Middle frontal gyrus (tissue), 1 donor: Measurements from ENCODE around the gene NPAS3.

ENCODE experiments used
- DNase-seq: peaks from one replicate; pipeline ENCODE4 v3.0.0-alpha.2; 2015; ENCODE audit warnings: low spot score; ENCODE audit errors: extremely low spot score

Gene NPAS3

GRCh38 chr14:33848009-33848408, 909.3 kb downstream of the NPAS3 start:
- no peak for DNase-seq

DNA sequence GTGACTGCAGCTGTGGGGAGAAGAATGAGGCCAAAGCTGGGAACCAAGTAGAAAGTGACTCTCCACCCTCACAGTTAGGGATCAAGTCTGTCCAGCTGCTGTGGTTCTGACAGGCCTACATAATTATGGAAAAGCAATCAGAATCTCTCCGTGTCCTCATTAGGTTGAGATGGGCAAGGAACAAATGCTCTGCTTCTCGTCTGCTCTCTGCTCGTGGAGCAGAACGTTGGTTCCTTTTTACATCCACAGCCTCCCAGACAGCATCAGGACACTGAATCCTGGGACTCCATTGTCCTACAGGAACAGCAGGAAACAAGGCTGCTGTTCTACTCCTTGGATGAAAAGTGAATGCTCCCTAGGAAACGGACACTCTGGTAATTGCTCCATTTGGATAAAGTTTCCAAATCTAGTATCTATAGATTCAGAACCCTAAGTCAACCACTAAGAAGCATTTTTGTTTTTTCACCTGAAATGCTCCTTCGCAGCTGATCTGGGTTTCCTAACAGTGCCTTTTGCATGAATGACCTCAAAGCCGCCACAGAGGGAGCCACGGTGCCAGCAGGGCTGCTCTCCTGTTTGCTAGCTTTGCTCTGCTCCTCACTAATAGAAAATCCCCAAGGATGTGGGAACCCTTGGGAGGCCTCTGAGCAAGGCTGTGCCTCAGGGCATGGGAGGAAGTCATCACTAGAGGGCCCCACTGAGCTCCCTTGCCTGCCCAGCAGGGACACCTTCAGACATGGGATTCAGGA, 910.2 kb downstream of the NPAS3 start:
- peak; percentile 7 for DNase-seq

GRCh38 chr14:33849455-33849801, 910.7 kb downstream of the NPAS3 start:
- DNase-seq = no peak

GRCh38 chr14:33850826-33851225, 912.1 kb downstream of the NPAS3 start:
- DNase-seq = no peak

- no peak for DNase-seq
Observed at GRCh38 chr14:33851366-33851765, 912.7 kb downstream of the NPAS3 start.

GRCh38 chr14:33851931-33852330, 913.3 kb downstream of the NPAS3 start:
- no peak for DNase-seq
